ENCODE measurements around the gene OTUD5.

GRCh38 chrX:48934581-48935300 lies 22.7 kb downstream of the OTUD5 start:
- TF ChIP-seq POLR2A (IDR thresholded peaks at IDR 0.05; ENCODE audit: low read length) (no peak), CTCF (IDR thresholded peaks at IDR 0.05) (no peak), RAD21 (conservative IDR thresholded peaks at IDR 0.05 in 1 of 2, IDR thresholded peaks at IDR 0.05 in 1 of 2) (no peak), SMC3 (IDR thresholded peaks at IDR 0.05) (no peak), BHLHE40 (IDR thresholded peaks at IDR 0.05; ENCODE audit: low read depth, low read length) (no peak), MYC (IDR thresholded peaks at IDR 0.05; ENCODE audit: borderline replicate concordance, low read length) (no peak)

All from A549 (cell line).